Esophagus squamous epithelium (tissue), 5 donors: ENCODE data around the gene MORC4. TPM values are rescaled to one million over a fixed set of nuclear protein-coding genes. Genes with fewer than 3 reads are reported as not detected.

Experiments used
- DNase-seq: peaks from one replicate; lab custom pipeline; 2025; lab: John Stamatoyannopoulos, UW
- H3K27ac ChIP-seq, 4 donors: fragments of 200-600 bp; sonication (generic); one replicate each; pipeline ENCODE4 v1.5.1; 2016 to 2019; ENCODE audit warnings: mild to moderate bottlenecking in 1 of 4
- H3K27me3 ChIP-seq, 4 donors: fragments of 200-600 bp; sonication (generic); 1 replicate in 3 of 4; 2 replicates in 1 of 4; pipeline versions ENCODE4 v1.5.1 to v1.6.0; 2017 to 2021; ENCODE audit warnings: antibody characterized with exemption in 1 of 4
- H3K36me3 ChIP-seq, 3 donors: fragments of 200-600 bp; sonication (generic); one replicate each; pipeline ENCODE4 v1.5.1; 2016 to 2019
- H3K4me1 ChIP-seq, 3 donors: fragments of 200-600 bp; sonication (generic); one replicate each; pipeline ENCODE4 v1.5.1; 2017 to 2019
- H3K4me3 ChIP-seq, 4 donors: fragments of 200-600 bp; sonication (generic); 1 replicate in 3 of 4; 2 replicates in 1 of 4; pipeline ENCODE4 v1.5.1; 2016 to 2019; ENCODE audit warnings: mild to moderate bottlenecking in 2 of 4, moderate library complexity in 1 of 4
- H3K9me3 ChIP-seq, 3 donors: fragments of 200-600 bp; sonication (generic); one replicate each; pipeline ENCODE4 v1.5.1; 2016 to 2019
- CTCF ChIP-seq, 6 experiments: fragments of 450-650 bp in 4 of 6; fragments of 200-600 bp in 2 of 6; sonication (generic) in 2 of 6; IDR thresholded peaks; one replicate each; pipeline ENCODE4 v1.5.1; 2016 to 2019; ENCODE audit warnings: antibody characterized with exemption in 6 of 6, mild to moderate bottlenecking in 4 of 6, moderate library complexity in 4 of 6
- POLR2A ChIP-seq, 4 donors: fragments of 450-650 bp; IDR thresholded peaks; one replicate each; pipeline ENCODE4 v1.6.1; 2017; ENCODE audit warnings: antibody characterized with exemption in 4 of 4, mild to moderate bottlenecking in 4 of 4, moderate library complexity in 3 of 4
- WGBS, 2 donors: methylation state at CpG; one replicate each; pipeline ENCODE4 v1.1.5; 2018; 5-methylcytosine and 5-hydroxymethylcytosine counted together
- intact Hi-C: fragments of 100-400 bp; cut with DNase I; formaldehyde crosslinking; loops from one replicate; pipeline ENCODE4 v1.15.0; 2022
- total RNA-seq, 4 donors: library from RNA; depleted of rRNA; stranded (reverse); fragments of >200 nt; gene quantifications; one replicate each; pipeline ENCODE4 v1.1.0, GENCODE V29; 2016
- donor health status: DM: yes; HTN: yes; CAD: no.

MORC4 gene
- total RNA-seq, 4 donors from 2014 or later: 12.5 to 22.6 (median 17.2) TPM

GRCh38 chrX:107008034-107008433 is 8.0 kb upstream of the MORC4 start:
- intact Hi-C loops: no loop called here
- Histone ChIP-seq H3K4me3 (no peak overlapping the region), H3K4me1 (no peaks in the 10 kb centered on the region), H3K9me3 (no peaks in the 10 kb centered on the region), H3K27me3 (no peaks in the 10 kb centered on the region), H3K36me3 (no peaks in the 10 kb centered on the region), H3K27ac (no peak overlapping the region)
- WGBS, 2 donors: 80% methylated on average over 4 of the region's 4 CpGs; no CpG with 5 or more reads in 1 of the 2 donors
- no peak for DNase-seq
- TF ChIP-seq CTCF (IDR thresholded peaks at IDR 0.05) (no peak), POLR2A (IDR thresholded peaks at IDR 0.05) (no peak)

- Histone ChIP-seq H3K27ac (peak overlapping the region; percentile 64 to 83 (median 79)), H3K36me3 (no peaks in the 10 kb centered on the region), H3K27me3 (no peaks in the 10 kb centered on the region), H3K4me1 (peaks cover 0 to 20% (median 0%) of the 10 kb centered on the region in 3 donors), H3K4me3 (peak overlapping the region; percentile 45 to 77 (median 59)), H3K9me3 (no peaks in the 10 kb centered on the region)
- 1 to 41% methylated on average over 13 to 25 of the region's 88 CpGs for WGBS, 2 donors
- intact Hi-C loops: no loop called here
- TF ChIP-seq CTCF (IDR thresholded peaks at IDR 0.05) (peak in 4 of 6 experiments; percentile 15 to 43 (median 32)), POLR2A (IDR thresholded peaks at IDR 0.05) (no peak)
- no peak for DNase-seq
These were observed 723 bp downstream of the MORC4 start for GRCh38 chrX:106999002-106999975.

GRCh38 chrX:106997611-106998010 is 2.4 kb downstream of the MORC4 start:
- Histone ChIP-seq H3K4me3 (no peak overlapping the region), H3K27ac (no peak overlapping the region), H3K4me1 (peaks cover 0 to 20% (median 0%) of the 10 kb centered on the region in 3 donors), H3K36me3 (no peaks in the 10 kb centered on the region), H3K27me3 (no peaks in the 10 kb centered on the region), H3K9me3 (no peaks in the 10 kb centered on the region)
- intact Hi-C loops: no loop called here
- no peak for DNase-seq
- TF ChIP-seq CTCF (IDR thresholded peaks at IDR 0.05) (no peak), POLR2A (IDR thresholded peaks at IDR 0.05) (no peak)
- WGBS, 2 donors: 68 to 75% methylated on average over 3 of the region's 3 CpGs

- no peaks in the 10 kb centered on the region for H3K27me3 ChIP-seq
- H3K36me3 ChIP-seq: no peaks in the 10 kb centered on the region
- DNase-seq: no peak
- H3K4me3 ChIP-seq: no peak overlapping the region
- intact Hi-C loops: no loop called here
- 86 to 94% methylated on average over 2 of the region's 2 CpGs for WGBS, 2 donors
- H3K9me3 ChIP-seq: no peaks in the 10 kb centered on the region
- H3K27ac ChIP-seq: no peak overlapping the region
- no peak for TF ChIP-seq POLR2A (IDR thresholded peaks at IDR 0.05)
- no peak for TF ChIP-seq CTCF (IDR thresholded peaks at IDR 0.05)
- peaks cover 0 to 14% (median 0%) of the 10 kb centered on the region in 3 donors for H3K4me1 ChIP-seq
These were observed 4.3 kb downstream of the MORC4 start for GRCh38 chrX:106995678-106996077.

- no peak for DNase-seq
- H3K27me3 ChIP-seq: no peaks in the 10 kb centered on the region
- TF ChIP-seq POLR2A (IDR thresholded peaks at IDR 0.05): no peak
- no peaks in the 10 kb centered on the region for H3K9me3 ChIP-seq
- H3K36me3 ChIP-seq: peaks cover 0 to 6% (median 0%) of the 10 kb centered on the region in 3 donors
- intact Hi-C loops: no loop called here
- no peak overlapping the region for H3K4me3 ChIP-seq
- H3K27ac ChIP-seq: no peak overlapping the region
- H3K4me1 ChIP-seq: no peaks in the 10 kb centered on the region
- WGBS, 2 donors: 60 to 74% methylated on average over 2 of the region's 2 CpGs
These were observed 12.5 kb downstream of the MORC4 start for GRCh38 chrX:106987488-106987887.
